Stimulated activated CD4-positive, alpha-beta T cell treated with anti-CD3 and anti-CD28 coated beads, Interleukin-15, amount 100 ng/mL, for 48 hours (primary cell): ENCODE measurements around the gene KRTAP10-9.
"Not testable (repeated sequence)": the region's sequence is repeated elsewhere in the genome, so short reads cannot be mapped to it uniquely, and the experiment has no call there.

Experiments
- DNase-seq, 2 donors: peaks; one replicate each; pipeline ENCODE4 v3.0.0-alpha.2; 2020; ENCODE audit warnings: low read depth in 2 of 2

Gene KRTAP10-9

DNA sequence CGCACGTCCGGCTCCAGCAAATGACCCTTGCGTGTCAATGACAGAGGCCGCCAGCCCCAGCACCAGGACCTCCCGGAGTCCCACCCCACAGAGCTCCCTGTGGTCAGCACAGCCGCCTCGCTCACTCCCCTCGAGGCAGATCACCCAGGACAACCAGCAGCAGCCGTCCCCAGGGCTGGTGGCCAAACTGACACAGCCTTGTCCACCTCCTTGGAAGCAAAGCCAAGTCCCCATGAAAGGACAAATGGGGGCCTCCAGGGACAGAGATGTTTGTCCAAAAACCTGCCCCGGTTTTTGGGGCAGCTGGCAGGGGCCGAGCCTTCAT is 12.4 kb downstream of the KRTAP10-9 start:
- no peak for DNase-seq

DNA sequence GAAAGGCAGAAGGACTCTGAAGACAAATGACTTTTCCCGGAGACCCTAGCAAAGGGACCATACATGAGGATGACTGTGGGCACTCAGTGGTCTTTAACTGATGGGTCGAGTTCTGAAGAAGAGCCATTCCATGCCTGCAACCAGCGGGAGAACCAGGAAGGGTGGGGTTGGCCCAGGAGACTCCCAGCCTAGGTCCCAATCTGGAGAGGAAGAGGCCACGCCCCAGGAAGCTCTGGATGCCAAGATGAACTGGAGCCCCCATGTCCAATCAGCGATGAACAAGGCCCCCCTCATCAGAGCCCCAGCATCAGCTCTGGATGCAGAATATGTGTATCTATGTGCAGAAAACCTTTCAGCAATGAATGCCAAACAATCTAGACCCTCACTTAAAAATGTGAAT is 13.9 kb downstream of the KRTAP10-9 start:
- DNase-seq: no peak

DNA sequence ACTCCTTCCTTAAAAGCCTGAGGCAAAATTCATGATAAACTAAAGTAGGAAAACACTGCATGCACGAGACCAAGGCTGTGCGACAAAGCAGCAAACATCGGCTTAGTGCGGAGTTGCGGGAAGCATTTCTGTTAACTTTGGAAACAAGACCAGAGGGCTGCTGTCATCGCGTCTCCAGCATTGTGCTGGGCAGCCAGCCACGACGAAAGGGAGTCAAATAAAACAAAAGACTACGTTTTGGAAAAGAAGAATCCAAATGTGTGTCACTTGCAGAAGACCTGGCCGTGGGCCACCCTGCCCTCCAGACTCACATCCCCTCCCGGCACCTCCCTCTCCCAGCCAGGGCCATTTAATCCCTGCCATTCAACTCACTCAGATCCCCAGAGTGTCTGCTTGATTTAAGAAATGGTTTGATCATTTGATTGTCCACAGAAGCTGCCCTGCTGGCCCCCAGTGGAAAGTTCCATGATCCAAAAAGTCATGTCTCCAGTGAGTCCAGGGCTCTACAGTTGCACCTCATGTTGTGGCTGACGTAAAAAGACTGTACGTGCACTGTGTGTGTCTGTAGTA is 16.9 kb downstream of the KRTAP10-9 start:
- DNase-seq: no peak

DNA sequence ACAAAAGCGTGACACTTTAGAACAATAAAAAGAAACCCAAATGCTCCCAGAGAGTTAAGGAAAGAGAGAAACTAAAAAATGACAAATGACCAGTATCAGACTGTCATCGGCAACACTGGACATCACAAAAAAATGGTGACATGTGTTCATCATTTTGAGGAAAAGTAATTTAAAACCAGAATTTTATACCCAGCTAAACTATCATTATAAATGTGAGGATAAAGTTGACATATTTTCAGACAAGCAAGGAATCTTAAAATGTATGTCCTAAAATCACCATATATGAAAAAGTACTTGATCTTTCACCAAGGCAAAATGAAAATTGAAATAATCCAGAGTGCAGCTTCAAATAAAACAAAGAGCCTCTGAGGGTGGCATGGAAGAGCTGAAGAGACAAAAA is 18.0 kb downstream of the KRTAP10-9 start:
- no peak for DNase-seq

DNA sequence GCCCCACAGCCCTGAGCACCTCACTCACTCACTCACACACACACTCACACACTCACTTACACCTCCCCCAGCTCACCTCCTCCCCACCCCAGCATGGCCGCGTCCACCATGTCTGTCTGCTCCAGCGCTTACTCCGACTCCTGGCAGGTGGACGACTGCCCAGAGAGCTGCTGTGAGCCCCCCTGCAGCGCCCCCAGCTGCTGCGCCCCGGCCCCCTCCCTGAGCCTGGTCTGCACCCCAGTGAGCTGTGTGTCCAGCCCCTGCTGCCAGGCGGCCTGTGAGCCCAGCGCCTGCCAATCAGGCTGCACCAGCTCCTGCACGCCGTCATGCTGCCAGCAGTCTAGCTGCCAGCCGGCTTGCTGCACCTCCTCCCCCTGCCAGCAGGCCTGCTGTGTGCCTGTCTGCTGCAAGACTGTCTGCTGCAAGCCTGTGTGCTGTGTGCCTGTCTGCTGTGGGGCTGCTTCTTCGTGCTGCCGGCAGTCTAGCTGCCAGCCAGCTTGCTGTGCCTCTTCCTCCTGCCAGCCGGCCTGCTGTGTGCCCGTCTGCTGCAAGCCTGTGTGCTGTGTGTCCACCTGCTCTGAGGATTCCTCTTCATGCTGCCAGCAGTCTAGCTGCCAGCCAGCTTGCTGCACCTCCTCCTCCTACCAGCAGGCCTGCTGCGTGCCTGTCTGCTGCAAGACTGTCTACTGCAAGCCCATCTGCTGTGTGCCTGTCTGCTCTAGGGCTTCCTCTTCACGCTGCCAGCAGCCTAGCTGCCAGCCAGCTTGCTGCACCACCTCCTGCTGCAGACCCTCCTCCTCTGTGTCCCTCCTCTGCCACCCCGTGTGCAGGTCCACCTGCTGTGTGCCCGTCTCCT is 19.7 kb downstream of the KRTAP10-9 start, which contains the start of gene KRTAP10-11:
KRTAP10-11 (plus strand) TSS at position 49 of the 856 bp plus-strand sequence; CDS start at position 94, 45 bp downstream.
- not testable (repeated sequence) for DNase-seq

DNA sequence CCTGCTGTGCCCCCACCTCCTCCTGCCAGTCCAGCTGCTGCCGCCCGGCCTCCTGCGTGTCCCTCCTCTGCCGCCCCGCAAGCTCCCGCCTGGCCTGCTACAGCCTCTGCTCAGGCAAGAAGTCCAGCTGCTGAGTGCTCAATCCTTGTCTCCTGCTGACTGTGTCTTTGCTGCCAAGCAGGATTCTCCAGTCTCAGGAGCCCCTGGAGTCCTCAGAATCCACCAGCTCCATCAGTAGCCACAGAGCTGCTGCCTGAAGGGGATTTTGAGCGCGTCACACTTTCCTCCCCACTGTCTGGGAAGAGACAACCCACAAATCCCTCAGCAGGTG is 20.3 kb downstream of the KRTAP10-9 start:
- no peak for DNase-seq

DNA sequence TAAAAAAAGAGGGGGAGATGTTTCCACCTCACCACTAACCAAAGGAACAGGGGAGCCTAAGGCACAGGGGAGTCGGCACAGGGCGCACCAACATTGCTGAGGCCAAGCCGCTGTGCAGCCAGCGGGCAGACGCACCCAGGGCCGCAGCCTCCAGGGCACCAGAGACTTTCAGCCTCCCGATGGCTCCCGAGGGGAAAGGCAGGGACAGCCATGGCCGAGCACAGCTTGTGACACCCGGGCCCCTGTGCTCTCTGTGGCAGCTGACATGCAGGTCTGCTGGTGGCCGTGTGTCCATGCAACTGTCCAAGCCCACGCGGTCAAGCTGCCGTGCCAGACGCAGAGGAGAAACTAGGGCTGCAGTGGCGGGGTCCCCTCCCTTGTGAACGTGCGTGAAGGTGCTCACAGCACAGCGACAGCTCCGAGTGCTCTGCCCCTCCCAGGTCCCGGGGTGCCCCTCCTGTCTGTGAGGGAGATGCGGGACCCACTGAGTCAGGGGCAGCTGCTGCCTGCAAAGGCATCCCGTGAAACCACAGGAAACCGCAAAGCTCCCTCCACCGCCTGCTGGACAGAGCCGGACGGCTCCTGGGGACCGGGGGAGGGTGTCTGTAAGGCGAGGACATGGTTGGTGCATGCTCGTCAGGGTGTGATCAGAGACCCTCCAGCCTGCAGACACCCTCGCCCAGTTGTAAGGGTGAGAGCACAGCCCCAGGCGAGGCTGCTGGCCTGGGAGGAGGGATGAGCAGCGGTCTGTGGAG is 21.8 kb downstream of the KRTAP10-9 start:
- DNase-seq: no peak

DNA sequence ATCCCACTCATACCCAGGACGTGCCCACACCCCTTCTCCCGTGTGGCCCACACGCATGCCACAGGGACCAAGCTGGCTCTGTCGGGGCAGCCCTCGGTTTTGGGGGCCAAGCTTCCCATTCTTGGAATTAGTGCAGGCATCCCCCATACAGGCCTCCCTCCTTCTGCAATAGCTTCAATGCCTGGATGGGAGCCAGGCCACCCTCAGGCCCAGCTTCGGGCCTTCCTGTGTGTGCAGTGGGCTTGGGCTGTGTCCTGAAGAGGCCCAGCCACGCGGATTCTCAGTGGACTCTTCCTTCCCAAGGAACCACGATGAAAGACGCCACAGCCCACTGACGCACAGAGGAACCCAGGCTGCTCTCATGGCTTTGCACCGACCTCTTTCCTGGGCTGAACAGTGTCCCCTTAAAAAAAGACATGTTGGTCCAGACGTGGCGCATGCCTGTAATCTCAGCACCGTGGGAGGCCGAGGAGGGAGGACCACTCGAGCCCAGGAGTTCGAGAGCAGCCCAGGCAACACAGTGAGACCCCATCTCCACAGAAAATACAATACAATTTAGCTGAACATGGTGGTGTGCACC is 22.7 kb downstream of the KRTAP10-9 start:
- DNase-seq: no peak

DNA sequence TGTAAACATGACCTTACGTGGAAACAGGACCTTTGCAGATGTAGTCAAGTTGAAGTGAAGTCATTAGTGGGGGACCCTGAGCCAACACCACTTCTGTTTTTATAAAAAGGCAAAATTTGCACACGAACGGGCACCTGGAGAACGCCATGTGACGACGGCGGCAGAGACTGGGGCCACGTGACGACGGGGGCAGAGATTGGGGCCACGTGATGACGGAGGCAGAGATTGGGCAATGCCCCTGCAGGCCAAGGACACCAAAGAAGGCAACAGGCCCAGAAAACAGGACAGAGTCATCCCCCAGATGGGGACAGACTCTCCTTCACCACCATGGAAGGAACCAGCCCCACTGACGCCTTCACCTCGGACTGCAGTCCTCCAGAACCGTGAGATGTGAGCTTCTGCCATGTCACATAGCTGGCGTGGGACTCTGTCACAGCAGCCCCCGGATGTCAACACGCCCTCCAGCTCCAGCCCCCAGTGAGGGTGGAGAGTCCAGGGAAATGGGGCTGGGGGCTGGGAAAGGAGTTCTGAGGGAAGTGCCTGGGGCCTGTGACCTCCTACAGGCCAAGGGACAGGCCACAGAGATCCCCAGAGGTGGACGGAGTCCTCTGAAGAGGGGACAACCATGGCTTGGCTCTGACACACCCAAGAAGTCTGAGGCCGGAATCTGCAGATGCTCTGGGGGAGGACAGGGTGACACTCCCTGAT is 23.5 kb downstream of the KRTAP10-9 start:
- no peak for DNase-seq

DNA sequence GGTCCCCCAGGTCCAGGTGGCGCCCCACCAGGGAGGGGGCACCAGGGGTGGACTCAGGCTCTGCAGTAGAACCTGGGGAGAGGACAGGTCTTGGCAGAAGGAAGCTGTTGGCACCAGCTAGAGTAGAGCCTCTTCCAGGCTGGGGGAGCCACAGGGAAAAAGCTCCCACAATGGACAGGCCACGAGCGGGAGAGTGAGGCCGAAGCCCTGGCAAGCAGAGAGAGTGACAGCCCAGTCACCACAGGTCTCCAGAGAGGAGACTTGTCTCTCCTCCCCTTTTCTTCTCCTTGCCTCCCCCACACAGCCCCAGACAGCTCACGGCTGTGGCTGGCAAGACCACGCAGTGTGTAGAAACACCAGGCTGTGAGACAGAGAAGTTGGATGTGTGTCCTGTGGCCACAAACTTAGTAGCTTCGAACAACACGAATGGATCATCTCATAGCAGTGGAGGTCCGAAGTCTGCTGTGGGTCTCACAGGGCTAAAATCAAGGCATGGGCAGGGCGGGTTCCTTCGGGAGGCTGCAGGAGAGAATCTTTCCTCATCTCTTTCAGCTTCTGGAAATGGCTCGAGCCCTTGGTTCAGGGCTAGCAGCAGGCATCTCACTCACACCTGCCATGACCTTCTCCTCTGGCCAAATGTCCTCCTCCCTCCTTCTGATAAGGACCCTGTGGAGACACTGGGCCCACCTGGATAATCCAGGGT is 24.2 kb downstream of the KRTAP10-9 start:
- DNase-seq: no peak

DNA sequence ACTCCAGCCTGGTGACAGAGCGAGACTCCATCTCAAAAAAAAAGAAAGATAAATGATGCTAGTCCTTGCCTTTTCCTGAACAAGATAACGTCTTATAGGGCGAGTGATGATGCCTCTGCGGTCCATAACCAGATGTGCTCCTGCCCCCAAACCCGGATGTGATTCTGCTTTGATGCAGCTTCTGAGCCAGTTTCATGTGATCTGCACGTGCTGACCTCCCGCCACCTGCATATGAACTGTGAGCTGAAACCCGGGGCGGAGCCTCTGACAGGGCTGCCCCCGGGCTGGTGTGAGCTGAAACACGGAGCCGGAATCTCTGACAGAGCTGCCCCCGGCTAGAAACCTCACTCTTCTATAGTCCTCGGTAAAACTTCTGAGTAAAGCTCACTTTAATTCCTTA is 26.2 kb downstream of the KRTAP10-9 start:
- no peak for DNase-seq

DNA sequence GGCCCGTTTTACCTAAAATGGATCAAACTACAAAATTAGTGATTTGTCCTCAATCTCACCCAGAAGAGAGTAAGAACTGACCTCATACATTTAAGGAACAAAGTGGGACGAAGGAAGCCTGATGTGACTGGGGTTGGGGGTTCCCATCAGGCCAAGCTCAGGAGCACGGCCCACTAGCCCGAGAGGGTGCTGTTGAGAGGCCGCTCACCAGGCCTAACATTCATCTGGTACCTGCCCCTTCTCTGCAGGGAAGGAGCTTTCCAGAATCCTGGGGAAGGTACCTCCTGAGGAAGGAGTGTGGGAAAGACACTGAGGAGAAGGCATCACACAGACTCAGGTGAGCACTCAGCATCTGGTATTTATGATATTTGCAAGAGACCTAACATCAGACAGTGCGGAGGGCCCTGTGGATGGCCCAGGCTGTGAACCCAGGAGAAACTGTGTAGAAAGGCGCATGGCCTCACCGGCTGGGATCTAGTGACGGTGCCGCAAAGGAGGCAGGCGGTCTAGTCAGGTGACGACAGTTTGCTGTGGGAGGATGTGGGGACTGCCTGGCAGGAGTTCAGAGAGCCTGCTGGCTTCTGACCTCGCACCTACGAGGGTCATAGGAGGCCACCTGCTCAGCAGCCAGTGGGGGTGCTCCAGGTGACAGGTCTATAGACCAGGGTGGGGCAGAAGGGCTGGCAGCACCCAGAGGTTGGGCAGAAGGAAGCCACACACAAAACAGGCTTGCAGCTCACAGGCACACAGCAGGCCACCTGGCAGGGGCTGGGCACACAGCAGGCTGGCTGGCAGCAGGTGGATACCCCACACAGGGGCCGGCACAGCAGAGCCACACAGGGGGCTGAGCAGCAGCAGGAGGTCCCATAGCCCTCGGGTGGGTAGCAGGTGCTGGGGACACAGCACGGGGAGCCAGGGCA is 27.0 kb downstream of the KRTAP10-9 start:
- no peak for DNase-seq

DNA sequence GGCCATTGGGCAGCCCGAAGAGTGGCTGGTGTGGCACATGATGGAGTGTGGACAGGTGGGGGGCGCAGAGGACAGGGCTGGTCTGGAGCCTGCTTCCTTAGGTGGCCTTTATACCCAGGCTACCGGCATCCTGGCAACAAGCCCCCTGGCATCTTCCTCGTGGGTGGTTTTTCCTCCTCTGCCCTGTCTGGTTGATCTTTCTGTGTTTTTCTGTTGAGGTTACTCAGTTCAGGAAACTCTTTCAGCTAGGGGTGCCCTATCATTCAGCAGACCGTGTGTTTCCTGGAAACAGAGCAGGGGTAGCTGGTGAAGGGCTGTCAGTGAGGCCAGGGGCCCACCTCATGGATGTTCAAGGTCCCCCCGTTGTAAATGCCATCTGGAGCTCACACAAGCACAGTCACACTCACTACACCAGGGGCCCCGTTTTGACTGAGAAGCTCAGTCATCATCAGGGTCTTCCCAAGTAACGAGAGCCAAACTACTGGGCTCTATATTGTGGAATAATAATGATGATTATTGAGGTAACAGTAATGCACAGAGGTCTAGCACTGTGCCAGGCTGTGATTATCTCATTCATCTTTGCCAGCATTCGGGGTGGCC is 27.8 kb downstream of the KRTAP10-9 start, which contains the start of gene KRTAP12-4:
KRTAP12-4 (minus strand) TSS at position 84 of the 600 bp plus-strand sequence; CDS start at position 39, 45 bp downstream.
- no peak for DNase-seq

DNA sequence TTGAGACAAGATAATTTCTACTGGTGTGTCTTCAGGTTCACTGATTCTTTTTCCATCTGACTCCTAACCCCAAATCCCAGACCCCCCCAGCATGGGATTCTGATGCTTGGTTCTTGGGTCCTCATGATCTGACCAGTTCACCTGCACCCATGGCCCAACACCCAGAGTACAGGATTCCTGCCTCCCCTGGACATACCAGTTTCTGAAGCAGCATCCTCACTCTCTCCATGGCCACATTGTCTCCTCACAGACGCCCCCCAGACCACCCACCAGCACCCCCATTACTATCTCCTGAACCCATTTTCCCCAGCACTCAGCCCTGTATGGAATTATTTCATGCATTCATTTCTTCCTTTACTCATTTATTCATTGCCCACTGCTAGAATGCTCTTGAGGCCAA is 30.0 kb downstream of the KRTAP10-9 start:
- DNase-seq: no peak

DNA sequence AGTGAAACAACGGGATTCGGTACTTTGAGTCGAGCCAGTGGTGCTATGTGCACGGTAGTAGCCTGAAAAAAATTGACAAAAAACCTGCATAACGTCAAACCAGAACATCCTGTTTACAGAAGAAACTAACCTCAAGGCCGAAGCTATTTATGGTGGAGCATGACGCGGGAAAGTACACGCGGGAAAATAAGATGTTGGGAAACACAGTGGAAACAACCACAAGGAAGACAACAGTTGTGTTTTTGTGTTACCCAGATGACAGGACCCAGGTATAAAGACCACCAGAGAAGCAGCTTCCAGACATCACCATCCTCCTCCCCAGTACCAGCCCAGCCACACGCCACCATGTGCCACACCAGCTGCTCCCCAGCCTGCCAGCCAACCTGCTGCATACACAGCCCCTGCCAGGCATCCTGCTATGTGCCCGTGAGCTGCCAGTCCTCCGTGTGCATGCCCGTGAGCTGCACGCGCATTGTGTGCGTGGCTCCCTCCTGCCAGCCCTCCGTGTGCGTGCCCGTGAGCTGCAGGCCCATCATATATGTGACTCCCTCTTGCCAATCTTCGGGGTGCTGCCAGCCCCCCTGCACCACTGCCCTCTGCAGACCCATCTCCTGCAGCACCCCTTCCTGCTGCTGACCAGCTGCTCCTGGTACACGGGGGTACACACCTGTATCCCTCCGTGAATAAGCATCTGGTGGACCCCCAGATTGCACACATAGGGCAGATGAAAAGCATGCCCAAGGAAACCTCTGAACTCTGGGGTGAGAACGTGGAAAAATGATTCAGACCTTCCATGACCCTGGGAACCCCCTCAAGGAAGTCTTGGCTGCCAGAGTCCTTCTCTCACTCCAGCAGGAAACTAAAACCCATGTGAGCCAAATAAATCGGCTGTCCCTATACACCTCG is 31.0 kb downstream of the KRTAP10-9 start, which contains the start of gene KRTAP12-3:
KRTAP12-3 (plus strand) TSS at position 298 of the 906 bp plus-strand sequence; CDS start at position 346, 48 bp downstream.
- no peak for DNase-seq

DNA sequence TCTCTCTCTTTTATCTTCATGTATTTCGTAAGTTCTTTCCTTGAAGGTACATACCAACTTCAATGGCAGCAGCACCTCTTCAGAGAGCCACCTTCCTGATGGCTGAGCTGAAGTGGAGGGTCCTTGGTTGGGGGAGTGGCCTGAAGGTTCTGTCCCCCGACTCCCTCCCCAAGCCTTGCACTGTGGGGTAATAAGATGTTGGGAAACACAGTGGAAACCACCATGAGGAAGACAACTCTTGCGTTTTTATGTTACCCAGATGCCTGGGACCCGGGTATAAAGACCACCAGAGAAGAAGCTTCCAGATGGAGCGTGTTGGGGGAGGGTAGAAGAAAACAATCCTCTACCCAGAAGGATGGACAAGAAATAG is 31.6 kb downstream of the KRTAP10-9 start:
- no peak for DNase-seq

DNA sequence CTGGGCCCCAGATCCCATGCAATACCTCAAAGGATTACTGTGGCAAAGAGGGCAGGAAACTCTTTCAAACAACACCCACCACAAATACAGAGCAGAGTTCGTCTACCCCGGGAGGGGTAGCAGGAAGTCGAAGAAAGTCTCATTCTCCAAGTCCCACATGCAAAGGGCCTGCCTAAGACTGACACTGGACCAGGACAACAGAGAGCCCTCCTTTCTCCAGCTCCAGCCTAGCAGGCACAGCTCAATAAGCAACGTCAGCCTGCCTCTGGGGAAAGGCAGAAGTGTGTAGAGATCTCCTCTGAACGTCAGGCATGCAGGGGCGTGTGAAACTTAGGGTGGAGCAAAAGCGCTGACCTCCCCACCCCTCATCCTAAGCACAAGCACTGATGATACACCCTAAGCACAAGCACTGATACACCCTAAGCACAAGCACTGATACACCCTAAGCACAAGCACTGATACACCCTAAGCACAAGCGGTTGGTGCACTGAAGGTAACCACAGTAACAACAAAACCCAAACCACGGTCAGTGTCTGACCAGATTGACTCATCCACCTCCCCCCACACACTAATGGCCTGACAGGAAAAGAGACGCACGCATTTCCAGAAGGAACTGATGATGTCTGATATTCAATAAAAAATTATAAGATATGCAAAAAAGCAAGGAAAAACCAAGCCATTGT is 32.2 kb downstream of the KRTAP10-9 start:
- no peak for DNase-seq

DNA sequence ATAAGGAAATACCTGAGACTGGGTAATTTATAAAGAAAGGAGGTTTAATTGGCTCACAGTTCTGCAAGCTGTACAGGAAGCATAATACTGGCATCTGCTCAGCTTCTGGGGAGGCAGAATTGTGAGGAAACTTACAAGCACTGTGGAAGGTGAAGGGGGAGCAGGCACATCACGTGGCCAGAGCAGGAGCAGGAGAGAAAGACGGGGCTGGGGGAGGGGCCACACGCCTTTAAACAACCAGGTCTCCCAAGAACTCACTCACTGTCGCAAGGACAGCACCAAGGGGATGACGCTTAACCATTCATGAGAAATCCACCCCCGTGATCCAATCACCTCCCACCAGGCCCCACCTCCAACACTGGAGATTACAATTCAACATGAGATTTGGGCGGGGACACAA is 34.7 kb downstream of the KRTAP10-9 start:
- not testable (repeated sequence) for DNase-seq
